NCI-H526 (cell line): ENCODE data around the gene CACNG7.
A peak's percentile ranks its signal among the peaks of the same experiment; 100 is the strongest.

ENCODE experiments used
- DNase-seq, 2 experiments: peaks; one replicate each; lab custom pipeline; 2025; lab: John Stamatoyannopoulos, UW

CACNG7 gene

GRCh38 chr19:53879140-53880081 lies 29.7 kb upstream of the CACNG7 start:
- peak; percentile 99 to 100 for DNase-seq

- peak in 1 of 2 experiments; percentile 72 for DNase-seq
Measured at GRCh38 chr19:53880711-53881481, 28.2 kb upstream of the CACNG7 start.

DNA sequence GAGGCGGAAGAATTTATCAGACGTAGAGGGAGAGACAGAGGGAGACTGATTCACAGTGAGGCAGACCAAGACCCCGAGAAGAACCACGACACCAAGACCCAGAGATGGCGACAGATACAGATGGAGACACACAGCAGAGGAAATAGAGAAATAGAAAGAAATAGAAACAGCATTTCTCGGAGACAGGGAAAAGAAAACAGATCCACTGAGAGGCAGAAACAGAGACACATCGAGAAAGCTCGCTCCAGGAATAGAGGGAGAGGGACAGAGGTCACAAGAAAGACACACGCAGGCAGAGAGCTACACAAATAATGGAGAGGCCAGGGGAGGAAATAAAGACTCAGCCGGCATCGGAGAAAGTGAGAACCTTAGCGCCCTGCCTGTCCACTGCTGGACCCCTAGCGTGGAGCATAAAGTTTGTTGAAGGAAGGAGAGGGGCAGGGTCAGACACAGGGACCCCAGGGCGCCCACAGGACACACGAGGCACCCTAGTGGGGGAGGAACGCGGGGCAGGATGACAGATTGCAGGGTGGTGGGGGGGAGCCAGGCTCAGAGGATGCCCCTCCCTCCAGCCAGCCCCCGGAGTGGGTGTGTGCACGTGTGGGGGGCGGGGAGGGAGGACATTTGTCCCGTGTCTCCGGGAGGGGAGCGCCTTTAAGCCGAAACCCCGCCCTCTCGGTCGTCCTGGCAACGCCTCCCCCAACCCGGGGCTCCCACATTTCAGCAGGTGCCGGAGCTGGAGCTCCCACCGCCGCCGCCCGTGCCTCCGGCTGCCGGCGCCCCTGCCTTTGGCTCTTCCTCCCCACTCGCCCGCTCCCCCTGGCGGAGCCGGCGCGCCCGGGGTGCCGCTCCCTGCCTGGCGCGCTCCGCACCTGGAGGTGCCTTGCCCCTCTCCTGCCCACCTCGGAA lies 27.3 kb upstream of the CACNG7 start, which contains the start of gene PRKCG:
PRKCG (plus strand) TSS at position 716 of the 909 bp plus-strand sequence. CDS start 298 bp downstream, outside the sequence.
- DNase-seq: peak; percentile 80 to 96

- peak in 1 of 2 experiments; percentile 59 for DNase-seq
Measured at GRCh38 chr19:53882391-53883050, 26.6 kb upstream of the CACNG7 start.

DNA sequence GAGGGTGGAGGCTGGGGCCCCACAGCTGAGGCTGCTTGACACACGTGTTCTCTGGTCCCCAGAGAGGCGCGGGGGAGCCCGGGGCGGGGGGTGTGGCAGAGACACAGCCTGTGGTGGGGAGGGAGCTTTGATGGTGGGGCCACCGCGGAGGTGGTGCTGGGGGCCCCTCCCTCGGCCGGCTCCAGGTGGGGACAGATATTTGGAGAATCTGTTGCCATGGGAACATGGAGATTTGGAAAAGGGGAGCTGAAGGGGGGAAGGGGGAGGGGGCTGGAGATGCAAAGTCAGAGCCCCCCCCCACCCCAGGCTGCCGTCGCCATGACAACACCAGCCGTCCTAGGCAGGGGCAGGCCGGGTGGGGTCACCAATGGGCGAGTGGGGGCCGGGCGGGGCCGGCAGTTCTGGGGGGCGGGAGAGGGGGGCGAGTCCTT lies 25.8 kb upstream of the CACNG7 start:
- peak in 1 of 2 experiments; percentile 75 for DNase-seq

- DNase-seq: peak in 1 of 2 experiments; percentile 55
Measured at GRCh38 chr19:53883741-53884140, 25.3 kb upstream of the CACNG7 start.

DNA sequence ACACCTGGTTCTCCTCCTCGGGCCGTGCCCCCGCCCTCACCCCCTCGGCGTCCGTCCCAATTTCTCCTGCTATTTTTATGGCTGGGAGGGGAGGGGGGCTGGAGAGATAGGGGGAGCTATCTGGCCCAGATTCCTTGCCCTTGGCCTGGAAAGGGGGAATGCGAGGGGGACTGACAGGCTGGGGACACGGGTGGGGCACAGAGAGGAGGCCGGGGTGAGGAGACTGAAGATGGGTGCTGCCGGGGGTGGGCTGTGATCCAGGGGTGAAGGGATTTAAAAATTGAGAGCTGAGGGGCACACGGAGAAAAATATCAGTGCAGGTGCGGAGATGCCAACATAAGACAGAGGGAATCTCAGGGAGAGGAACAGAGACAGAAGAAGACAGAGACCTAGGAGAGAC lies 24.8 kb upstream of the CACNG7 start:
- no peak for DNase-seq

GRCh38 chr19:53885036-53885435 lies 24.0 kb upstream of the CACNG7 start:
- no peak for DNase-seq

- DNase-seq: no peak
Measured at GRCh38 chr19:53892301-53892980, 16.6 kb upstream of the CACNG7 start.

GRCh38 chr19:53892981-53893325 lies 16.1 kb upstream of the CACNG7 start:
- peak; percentile 48 to 90 for DNase-seq

DNA sequence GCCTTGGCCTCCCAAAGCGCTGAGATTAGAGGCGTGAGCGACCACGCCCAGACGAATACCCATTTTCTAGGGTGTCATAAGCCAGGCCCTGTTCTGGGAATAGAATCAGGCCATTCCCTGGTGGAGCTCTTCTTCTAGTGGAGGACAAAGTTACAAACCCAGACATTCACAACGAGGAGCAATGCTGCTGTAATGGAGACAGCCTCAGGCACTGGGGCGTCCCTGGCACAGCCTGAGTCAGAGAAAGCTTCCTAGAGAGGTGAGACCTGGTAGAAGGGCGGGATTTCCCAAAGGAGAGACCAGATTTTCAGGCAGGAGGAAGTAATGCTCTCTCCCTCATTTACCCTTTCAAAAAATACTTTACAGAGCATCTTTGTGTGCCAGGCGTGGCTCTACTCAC lies 14.4 kb upstream of the CACNG7 start:
- no peak for DNase-seq

DNA sequence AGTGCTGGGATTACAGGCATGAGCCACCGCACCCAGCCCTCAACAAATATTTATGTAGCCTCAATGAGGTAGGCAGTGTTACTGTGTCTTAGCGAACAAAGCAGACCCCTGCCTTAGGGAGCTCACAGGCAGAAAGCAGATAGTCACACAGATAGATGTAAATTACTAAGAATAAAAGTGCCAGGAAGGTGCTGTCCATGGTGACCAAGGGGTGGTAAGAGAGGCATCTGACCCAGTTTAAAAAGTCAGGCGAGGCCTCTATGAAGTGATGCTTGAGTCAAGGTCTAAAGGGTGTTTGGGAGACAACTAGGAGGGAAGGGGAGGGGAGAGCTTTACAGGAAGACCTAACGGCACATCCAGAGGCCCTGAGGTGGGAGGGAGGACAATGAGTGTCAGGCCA lies 12.4 kb upstream of the CACNG7 start:
- DNase-seq: no peak

DNA sequence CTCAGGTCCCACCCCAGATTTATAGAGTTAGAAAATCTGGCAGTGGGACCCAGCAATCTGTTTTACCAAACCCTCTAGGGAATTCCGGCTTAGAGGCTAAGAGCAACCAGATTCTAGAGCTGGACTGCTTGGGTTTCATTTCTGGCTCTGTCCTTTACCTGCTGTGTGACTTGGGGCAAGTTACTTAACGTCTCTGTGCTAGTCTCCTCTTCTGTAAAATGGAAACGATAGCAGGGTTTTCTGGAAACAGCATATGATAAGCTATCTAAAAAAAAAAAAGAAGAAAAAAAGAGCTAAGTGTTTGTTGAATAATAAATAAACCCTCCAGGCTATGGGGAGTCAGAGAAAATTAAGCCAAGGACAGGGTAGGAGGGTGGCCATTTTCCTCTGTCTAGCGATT lies 11.6 kb upstream of the CACNG7 start:
- DNase-seq: no peak

DNA sequence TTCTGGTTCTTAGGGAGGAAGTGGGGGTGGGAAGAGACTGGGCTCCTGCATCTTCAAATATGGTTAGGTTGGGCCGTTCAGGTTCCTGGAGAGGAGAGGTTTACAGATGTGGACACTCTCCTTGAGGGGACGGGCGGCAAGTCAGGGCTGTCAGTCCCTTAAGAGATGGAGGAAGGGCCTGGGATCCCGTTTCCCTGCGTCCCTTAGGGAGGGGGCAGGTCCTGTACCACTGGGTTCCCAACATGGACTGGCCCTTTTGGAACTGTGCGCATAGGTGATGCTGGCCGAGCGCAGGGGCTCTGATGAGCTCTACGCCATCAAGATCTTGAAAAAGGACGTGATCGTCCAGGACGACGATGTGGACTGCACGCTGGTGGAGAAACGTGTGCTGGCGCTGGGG lies 10.9 kb upstream of the CACNG7 start:
- peak in 1 of 2 experiments; percentile 62 for DNase-seq

GRCh38 chr19:53898636-53899341 lies 10.3 kb upstream of the CACNG7 start:
- DNase-seq: peak; percentile 87 to 98

DNA sequence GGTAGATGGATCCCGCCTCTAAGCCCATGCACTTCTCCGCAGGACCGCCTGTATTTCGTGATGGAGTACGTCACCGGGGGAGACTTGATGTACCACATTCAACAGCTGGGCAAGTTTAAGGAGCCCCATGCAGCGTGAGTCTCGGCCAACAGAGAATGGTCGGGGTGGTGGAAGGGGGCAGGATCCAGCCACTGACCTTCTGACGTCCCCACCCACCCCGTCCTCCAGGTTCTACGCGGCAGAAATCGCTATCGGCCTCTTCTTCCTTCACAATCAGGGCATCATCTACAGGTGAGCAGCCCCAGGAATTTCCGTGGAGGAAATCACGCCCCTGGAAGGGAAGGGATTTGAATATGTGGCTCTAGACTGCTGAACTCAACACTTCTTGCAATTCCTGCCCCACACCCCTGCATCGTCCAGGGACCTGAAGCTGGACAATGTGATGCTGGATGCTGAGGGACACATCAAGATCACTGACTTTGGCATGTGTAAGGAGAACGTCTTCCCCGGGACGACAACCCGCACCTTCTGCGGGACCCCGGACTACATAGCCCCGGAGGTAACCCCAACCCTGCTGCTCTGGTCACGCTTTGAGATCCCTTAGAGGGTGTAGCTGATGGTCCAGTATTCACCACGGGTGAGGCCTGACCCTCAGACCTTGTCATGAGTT lies 8.8 kb upstream of the CACNG7 start:
- DNase-seq: no peak

DNA sequence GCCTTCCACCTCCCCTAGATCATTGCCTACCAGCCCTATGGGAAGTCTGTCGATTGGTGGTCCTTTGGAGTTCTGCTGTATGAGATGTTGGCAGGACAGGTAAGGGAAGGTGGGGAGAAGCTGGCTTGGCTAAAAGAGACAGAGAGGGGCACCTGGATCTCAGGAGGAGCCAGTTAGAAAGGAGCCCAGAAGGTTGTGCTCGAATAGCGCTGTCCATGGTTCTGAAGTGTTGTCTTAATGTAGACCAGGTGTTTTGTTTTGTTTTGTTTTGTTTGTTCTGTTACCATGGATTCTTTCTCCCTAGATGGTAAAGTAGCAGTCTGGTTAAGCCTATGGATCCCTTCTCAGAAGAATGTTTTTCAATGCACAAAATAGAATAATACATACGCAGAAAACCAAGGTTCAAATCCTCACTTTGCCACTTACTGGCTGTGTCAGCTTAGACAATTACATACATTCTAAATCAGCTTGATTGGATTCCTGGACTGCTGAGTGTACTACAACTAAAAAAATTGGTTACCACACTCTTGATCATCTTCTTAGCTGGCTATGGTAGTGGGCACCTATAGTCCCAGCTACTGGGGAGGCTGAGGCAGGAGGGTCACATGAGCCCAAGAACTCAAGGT lies 5.9 kb upstream of the CACNG7 start:
- peak in 1 of 2 experiments; percentile 30 for DNase-seq

DNA sequence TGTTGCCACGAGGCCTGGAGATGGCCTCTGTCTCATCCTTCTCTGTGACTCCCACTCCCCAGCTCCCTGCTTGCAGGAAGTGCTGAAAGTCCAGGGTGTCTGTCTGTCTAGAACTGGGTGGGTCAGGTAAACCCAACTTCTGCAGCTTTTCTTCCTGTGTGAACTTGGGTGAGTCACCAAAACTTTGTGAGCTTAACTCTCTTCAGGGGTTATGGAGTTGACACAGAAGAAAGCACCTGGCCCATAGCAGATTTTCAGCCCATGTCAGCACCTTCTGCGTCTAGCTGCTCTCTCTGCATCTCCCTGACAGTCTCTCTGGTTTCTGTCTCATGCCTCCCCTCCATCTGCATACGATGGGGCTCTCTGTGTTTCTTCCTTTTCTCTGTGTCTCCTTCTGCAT lies 4.2 kb upstream of the CACNG7 start:
- DNase-seq: no peak

GRCh38 chr19:53905787-53906186 lies 3.3 kb upstream of the CACNG7 start:
- no peak for DNase-seq
